GM18858 (cell line): ENCODE measurements around the gene ENPEP.
A peak's percentile ranks its signal among the peaks of the same experiment; 100 is the strongest.

Experiments used
- ATAC-seq: cut with Tn5 transposase; IDR thresholded peaks from one replicate; pipeline ENCODE4 v1.9.1; 2021; ENCODE audit not compliant: unreplicated experiment

The ENPEP gene

DNA sequence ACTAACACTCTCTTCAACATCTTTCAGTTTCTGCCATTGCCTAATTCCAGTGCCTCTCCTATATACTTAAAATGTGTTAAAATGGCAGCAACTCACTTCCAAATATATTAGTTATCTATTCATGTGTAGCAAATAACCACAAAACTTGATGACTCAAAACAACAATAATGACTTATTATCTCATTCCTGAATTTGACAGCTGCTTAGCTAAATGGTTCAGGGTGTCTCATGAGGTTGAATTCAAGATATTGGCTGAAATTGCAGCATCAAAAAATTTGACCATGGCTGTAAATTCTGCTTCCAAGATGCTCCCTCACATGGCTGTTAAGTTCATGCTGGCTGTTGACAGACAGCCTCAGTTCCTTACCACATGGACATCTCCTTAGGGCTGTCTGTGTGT is 121.6 kb downstream of the ENPEP start:
- ATAC-seq: no peak

DNA sequence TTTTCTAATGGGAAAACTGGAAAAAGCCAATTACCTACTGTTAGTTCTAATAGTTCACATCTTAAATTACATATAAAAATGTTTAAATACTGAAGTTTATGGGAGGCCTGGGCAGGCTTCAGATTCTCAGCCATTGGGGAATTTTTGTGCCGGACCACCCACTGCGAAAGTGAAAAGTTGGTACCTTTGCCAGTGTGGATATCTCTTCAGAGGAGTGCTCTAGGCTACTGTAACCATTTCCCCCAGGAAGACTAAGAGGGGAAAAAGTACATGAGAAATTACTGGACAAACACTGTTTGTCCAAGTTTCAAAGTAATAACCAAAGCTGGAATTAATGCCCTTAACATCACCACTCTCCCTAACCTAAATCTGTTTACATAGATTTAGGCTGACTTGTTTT is 126.1 kb downstream of the ENPEP start:
- ATAC-seq: no peak

DNA sequence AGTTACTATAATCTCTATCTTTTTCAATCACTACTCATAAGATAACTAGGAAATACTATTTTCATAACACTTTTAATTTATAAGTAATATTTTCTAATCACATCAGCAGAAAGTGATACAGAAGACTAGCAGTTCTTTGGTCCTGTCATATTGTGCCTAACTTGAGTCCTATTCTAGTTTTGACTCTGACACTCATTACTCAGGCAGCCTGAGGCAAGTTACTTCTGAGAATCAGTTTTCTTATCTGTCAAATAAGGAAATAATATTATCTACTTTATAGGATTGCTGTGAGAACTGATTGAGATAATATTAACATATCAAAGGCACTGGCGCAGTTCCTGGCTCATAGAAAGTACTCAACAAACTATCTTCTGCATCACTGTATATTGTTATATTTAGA is 129.1 kb downstream of the ENPEP start:
- ATAC-seq: no peak

DNA sequence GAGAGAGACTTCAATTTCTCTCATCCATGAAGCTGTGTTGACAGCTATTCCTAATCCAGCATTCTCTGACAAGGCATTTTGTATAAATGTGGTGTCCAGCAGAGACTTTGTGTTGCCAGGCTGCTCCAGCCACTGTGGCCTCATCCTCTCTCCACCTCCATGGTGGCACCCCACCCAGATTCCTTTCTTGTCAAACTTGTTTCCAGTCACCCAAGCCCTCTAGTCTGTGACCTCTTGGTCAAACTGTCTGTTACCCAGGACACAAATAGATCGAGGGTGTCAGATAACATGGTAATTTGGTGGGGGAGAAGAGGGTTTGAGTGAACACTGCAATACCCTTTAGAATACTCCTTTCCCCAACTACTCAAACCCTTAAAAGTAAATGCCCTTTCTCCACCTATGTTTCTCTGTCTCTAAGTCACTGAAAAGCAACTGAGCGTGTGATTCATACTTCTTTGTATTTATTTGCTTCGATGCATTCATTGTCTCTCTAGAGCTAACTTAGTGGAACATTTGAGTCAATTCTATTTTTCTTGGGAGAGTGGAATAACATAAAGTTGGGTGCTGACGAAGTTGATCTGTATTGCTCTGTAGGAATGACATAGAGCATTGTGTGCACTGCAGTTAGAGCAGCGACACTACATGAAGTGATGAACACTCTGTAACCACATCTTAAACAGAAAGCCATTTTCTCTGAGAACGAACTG is 133.2 kb downstream of the ENPEP start:
- no peak for ATAC-seq

DNA sequence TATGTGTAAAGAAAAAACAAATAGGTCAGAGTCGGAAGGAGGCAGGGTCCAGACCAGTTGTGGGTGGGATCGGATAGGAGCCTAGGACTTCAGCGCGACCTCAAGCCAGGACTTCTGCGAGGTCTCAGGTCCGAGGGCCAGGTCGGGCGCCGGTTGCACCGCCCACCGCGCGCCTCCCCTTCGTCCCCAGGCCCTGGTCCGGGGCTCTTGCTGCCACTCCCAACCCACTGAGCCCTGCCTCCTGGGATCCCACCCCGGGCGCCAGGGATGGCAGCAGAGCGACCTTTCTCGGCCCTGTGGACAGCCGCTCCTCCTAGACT is 134.6 kb downstream of the ENPEP start:
- no peak for ATAC-seq

DNA sequence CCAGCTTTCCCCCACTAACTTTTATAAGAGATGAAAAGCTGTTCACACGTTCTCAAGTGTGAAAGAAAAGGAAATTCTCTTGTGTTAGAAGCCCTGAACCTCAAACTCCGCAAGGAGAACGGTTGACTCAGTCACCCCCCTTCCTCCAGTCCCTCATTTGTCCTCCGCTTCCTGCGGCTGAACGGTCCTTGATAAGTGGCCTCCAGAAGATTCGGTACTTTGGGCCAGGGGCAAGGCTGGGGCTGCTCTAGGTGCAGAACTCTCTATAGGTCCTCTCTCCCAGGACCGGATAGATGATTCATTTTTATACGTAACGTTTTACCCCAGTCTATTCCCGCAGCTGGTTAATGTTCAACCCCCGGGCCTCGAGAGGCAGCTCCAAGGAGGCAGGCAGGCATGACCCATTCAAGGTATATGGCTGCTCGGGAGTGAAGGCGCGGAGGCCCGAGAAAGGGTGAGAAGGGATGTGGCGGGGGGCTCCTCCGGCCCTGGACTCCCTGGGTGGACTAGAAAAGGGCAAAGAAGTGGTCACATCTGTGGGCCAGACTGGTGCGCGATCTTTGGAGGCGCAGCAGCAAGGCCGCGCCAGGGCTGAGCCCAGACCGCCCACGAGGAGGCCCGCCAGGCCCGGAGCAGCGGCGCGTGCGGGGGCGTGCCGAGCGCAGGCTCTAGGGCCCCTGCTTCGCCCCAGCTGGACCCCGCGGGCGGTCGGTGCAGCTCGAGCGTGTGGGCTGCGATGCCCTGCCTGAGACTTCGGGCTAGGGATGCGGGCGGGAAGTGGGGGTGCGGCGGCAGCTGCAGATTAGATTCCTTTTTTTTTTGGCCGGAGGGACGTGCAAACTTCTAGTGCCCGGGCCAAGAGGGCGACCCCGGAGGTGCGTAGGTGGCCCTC is 135.2 kb downstream of the ENPEP start:
- peak; percentile 72 for ATAC-seq

DNA sequence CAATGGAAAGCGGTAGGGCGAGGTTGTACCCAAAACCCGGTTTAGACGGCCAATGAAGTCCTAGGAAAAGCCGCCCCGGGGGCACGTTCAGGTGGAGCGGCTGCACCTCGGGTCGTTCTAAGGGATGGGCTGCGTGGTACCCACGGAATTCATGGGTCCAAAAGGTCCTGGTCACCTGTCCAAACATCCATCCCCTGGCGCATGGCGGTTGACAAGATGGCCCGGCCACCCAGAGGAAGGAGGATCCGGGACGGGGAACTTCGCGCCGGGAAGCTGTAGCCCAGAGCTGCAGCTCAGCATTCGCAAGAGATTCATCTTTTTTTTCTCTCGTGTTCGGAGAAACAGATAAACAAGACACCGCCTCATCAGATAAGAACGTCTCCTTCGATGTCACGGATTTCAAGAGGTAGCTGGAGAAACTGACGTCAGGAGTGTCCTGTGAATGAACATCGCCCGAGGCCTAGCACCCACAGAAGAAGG is 136.1 kb downstream of the ENPEP start:
- ATAC-seq: no peak

DNA sequence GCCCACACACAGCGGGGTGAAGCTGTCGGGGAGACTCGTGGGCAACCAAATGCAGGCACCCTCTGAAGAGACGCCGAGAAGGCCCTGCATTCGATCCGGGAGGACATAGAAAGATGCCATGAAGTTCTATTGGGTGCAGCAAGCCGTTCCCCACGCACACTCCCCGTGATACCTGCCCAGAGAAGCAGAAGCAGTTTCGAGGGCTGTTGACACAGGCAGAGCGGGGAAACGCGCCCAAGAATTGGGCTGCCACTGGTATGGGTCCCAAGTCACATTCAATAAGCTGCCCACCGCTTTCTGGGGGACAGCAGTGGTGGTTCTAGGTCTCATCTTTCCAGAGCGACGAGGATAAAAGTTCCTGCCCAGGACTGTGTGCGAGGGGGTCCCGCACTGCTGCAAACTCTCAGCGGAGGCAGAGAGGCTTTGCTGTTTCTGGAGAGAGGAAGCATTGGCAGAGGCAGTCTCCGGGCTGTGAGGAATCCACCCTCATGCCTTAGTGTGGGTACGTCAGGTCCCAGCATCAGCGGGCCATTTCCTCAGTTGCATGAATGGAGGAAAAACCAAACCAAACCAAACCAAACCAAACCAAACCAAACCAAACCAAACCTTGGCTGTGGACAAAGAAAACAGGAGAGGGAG is 136.8 kb downstream of the ENPEP start:
- ATAC-seq: no peak

DNA sequence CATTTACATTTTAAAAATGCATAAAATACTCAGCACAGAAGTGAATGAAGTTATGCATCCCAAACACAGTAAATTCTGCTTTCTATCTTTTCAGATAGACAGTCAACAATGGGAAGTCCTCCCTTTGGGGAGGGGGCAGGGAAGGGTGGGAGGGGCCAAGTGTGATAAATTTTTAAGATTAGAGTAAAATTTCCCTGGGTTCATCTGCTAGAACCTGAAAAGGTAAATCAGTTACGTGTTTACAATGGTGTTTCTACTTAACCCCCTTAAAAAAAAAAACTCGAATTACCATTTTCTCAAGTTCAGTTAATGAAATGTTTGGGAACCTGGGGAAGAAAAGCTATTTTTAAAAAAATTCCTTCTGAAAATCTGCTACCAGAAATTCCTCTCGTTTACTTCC is 137.8 kb downstream of the ENPEP start:
- ATAC-seq: no peak

DNA sequence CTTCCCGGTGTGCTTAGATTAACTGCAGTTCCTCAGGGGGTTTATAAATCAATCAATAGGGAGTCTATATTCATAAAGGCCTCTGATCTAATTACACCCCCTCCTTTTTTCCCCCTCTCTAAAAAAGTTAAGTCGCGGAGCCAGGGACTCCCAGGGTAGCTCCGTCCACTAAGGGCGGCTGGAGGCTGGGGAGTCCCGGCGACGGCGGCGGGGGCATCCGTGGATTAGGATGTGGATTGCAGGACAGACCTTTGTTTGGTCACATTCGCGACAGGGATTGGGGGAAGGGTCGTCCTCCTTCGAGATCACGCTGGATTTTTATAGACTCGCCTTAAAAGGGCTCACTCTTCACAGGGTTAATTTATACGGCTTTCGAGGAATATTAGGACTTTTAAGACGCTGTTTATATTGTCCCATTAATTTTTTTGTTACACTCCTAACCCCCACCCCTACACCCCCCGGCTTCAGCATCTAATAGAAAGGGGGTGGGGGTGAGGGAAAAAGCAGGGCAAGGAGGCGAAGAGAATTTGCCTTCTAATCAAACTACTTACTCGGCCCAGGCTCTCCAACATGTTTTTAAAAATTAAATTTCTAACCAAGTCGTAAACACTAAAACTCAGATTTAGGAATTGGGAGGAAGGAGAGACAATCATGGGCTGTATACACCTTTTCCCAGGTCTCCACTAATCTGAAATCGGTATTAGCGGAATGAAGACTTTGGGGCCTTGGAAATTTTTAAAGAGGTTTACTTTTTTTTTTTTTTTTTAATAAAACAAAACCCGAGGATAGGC is 138.4 kb downstream of the ENPEP start:
- ATAC-seq: no peak
